Measurements from ENCODE around the gene WSB1. TPM values are rescaled to one million over a fixed set of nuclear protein-coding genes. Genes with fewer than 3 reads are reported as not detected.
A peak's percentile ranks its signal among the peaks of the same experiment; 100 is the strongest.

WSB1 gene
- total and polyA plus RNA-seq, 9 of the 15 experiments (the other 6 are each of a cell fraction or from before 2014, with no cell fraction given), result 22.8 to 229 (median 81.1) TPM

DNA sequence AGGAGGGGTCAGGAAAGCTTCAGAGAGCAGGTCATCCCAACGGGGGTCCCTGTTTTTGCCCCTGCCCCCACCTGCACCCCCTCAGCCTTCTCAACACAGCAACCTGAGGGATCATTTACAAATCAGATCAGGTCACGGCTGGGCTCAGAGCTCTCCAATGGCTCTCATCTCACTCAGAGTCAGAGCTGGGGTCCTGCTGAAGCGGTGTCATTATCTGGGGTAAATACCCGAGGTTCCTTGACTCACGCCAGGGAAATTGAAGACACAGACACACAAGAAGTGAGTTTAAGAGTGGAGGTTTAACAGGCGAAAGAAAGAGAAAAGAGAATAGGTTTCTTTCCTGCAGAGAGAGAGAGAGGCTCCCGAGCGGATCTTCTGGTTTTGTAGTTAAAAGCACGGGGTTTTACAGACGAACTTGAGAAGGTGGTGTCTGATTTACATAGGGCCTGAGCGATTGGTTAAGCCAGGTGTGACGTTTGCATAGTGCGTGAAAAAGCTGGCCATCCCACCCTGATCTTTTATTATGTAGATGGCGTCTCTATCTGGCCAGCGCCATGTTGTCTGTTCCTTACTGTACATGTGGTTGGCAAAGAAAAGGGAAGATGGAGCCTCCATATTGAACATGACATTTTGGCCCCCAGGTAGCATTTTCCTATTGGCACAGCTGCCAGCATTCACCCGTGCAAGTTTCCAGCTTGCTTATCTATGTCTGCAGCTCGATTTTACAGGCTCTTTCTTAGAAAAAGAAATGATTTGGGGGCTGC, 51.4 kb downstream of the WSB1 start (continued):
- TF ChIP-seq, protein P1, sequence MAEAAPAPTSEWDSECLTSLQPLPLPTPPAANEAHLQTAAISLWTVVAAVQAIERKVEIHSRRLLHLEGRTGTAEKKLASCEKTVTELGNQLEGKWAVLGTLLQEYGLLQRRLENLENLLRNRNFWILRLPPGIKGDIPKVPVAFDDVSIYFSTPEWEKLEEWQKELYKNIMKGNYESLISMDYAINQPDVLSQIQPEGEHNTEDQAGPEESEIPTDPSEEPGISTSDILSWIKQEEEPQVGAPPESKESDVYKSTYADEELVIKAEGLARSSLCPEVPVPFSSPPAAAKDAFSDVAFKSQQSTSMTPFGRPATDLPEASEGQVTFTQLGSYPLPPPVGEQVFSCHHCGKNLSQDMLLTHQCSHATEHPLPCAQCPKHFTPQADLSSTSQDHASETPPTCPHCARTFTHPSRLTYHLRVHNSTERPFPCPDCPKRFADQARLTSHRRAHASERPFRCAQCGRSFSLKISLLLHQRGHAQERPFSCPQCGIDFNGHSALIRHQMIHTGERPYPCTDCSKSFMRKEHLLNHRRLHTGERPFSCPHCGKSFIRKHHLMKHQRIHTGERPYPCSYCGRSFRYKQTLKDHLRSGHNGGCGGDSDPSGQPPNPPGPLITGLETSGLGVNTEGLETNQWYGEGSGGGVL (CRISPR knock-in tag; IDR thresholded peaks at IDR 0.05), result no peak
- TF ChIP-seq ESRRB (CRISPR knock-in tag; IDR thresholded peaks at IDR 0.05; ENCODE audit: borderline replicate concordance) (no peak), BCL6 (CRISPR knock-in tag; IDR thresholded peaks at IDR 0.05) (peak; percentile 52; the same call in 1 of the 2 replicates), DDX20 (tag; IDR thresholded peaks at IDR 0.05; ENCODE audit: low read depth) (0 out of 2 replicates have a peak, but pooled peaks have one; percentile 66), RCOR1 (IDR thresholded peaks at IDR 0.05; ENCODE audit: borderline replicate concordance in 1 of 2, low read depth in 2 of 2, low read length in 2 of 2) (peak in 1 of 2 experiments; percentile 62; a peak in 1 of 4 replicates), VEZF1 (CRISPR knock-in tag; IDR thresholded peaks at IDR 0.05) (peak; percentile 42; the same call in 1 of the 2 replicates), BDP1 (IDR thresholded peaks at IDR 0.05; ENCODE audit: insufficient read depth, insufficient read length) (no peak), DMBX1 (CRISPR knock-in tag; IDR thresholded peaks at IDR 0.05; ENCODE audit: borderline replicate concordance) (no peak), MYNN (IDR thresholded peaks at IDR 0.05) (peak; percentile 86; the same call in 1 of the 2 replicates), MYNN (CRISPR knock-in tag; IDR thresholded peaks at IDR 0.05) (no peak), CEBPB (tag; IDR thresholded peaks at IDR 0.05) (no peak), NRF1 (conservative IDR thresholded peaks at IDR 0.05 in 1 of 2, IDR thresholded peaks at IDR 0.05 in 1 of 2) (peak; percentile 35 to 55; a peak in 3 of 4 replicates), MXI1 (IDR thresholded peaks at IDR 0.05; ENCODE audit: low read depth, low read length) (no peak), KAT8 (IDR thresholded peaks at IDR 0.05; ENCODE audit: low read depth) (peak; percentile 80), PYGO2 (tag; IDR thresholded peaks at IDR 0.05) (no peak), CBX5 (IDR thresholded peaks at IDR 0.05; ENCODE audit: borderline replicate concordance, low read depth) (no peak), PML (IDR thresholded peaks at IDR 0.05; ENCODE audit: low read length) (peak; percentile 51), RBM34 (IDR thresholded peaks at IDR 0.05; ENCODE audit: borderline replicate concordance, insufficient read depth, low read length) (no peak), FOXK2 (conservative IDR thresholded peaks at IDR 0.05 in 1 of 2, IDR thresholded peaks at IDR 0.05 in 1 of 2; ENCODE audit: low read depth in 2 of 2) (0 out of 4 replicates have a peak, but pooled peaks have one; percentile 33 to 46), MTF1 (CRISPR knock-in tag; IDR thresholded peaks at IDR 0.05; ENCODE audit: borderline replicate concordance) (no peak), HEY1 (CRISPR knock-in tag; IDR thresholded peaks at IDR 0.05; ENCODE audit: borderline replicate concordance) (peak; percentile 77; the same call in 1 of the 2 replicates), RB1 (IDR thresholded peaks at IDR 0.05; ENCODE audit: low read depth) (no peak), ZNF239 (CRISPR knock-in tag; IDR thresholded peaks at IDR 0.05) (no peak)
- TF ChIP-seq, protein P2, sequence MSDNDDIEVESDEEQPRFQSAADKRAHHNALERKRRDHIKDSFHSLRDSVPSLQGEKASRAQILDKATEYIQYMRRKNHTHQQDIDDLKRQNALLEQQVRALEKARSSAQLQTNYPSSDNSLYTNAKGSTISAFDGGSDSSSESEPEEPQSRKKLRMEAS (CRISPR knock-in tag; IDR thresholded peaks at IDR 0.05), result no peak
- TF ChIP-seq, protein P3, sequence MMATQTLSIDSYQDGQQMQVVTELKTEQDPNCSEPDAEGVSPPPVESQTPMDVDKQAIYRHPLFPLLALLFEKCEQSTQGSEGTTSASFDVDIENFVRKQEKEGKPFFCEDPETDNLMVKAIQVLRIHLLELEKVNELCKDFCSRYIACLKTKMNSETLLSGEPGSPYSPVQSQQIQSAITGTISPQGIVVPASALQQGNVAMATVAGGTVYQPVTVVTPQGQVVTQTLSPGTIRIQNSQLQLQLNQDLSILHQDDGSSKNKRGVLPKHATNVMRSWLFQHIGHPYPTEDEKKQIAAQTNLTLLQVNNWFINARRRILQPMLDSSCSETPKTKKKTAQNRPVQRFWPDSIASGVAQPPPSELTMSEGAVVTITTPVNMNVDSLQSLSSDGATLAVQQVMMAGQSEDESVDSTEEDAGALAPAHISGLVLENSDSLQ (IDR thresholded peaks at IDR 0.05), result no peak
